ENCODE results near the gene CDK19.
"Not testable (repeated sequence)": the region's sequence is repeated elsewhere in the genome, so short reads cannot be mapped to it uniquely, and the experiment has no call there.

Gene CDK19

GRCh38 chr6:110813338-110814101 is 1.7 kb downstream of the CDK19 start:
- peak; percentile 36 for DNase-seq (ENCODE audit: low spot score)

GRCh38 chr6:110812719-110813118 is 2.5 kb downstream of the CDK19 start:
- DNase-seq (ENCODE audit: low spot score), result no peak

- DNase-seq (ENCODE audit: low spot score), result no peak
Observed at GRCh38 chr6:110810896-110811586, 4.2 kb downstream of the CDK19 start.

GRCh38 chr6:110809792-110810191 is 5.5 kb downstream of the CDK19 start:
- DNase-seq (ENCODE audit: low spot score), result no peak

- DNase-seq (ENCODE audit: low spot score), result not testable (repeated sequence)
Observed at GRCh38 chr6:110802175-110802574, 13.1 kb downstream of the CDK19 start.

- DNase-seq (ENCODE audit: low spot score), result no peak
Observed at GRCh38 chr6:110800839-110801196, 14.5 kb downstream of the CDK19 start.

- no peak for DNase-seq (ENCODE audit: low spot score)
Observed at GRCh38 chr6:110800196-110800838, 15.0 kb downstream of the CDK19 start.

GRCh38 chr6:110799655-110800054 is 15.6 kb downstream of the CDK19 start:
- no peak for DNase-seq (ENCODE audit: low spot score)

GRCh38 chr6:110799189-110799588 is 16.1 kb downstream of the CDK19 start:
- no peak for DNase-seq (ENCODE audit: low spot score)

GRCh38 chr6:110795271-110795670 is 20.0 kb downstream of the CDK19 start:
- no peak for DNase-seq (ENCODE audit: low spot score)

- no peak for DNase-seq (ENCODE audit: low spot score)
Observed at GRCh38 chr6:110786696-110787095, 28.6 kb downstream of the CDK19 start.

GRCh38 chr6:110786271-110786670 is 29.0 kb downstream of the CDK19 start:
- DNase-seq (ENCODE audit: low spot score), result no peak

- no peak for DNase-seq (ENCODE audit: low spot score)
Observed at GRCh38 chr6:110784610-110784979, 30.7 kb downstream of the CDK19 start.

GRCh38 chr6:110781522-110782214 is 33.6 kb downstream of the CDK19 start:
- no peak for DNase-seq (ENCODE audit: low spot score)

GRCh38 chr6:110778333-110778732 is 36.9 kb downstream of the CDK19 start:
- DNase-seq (ENCODE audit: low spot score), result no peak

GRCh38 chr6:110777636-110778035 is 37.6 kb downstream of the CDK19 start:
- DNase-seq (ENCODE audit: low spot score), result no peak

GRCh38 chr6:110776413-110776812 is 38.9 kb downstream of the CDK19 start:
- DNase-seq (ENCODE audit: low spot score), result no peak

- no peak for DNase-seq (ENCODE audit: low spot score)
Observed at GRCh38 chr6:110769923-110770322, 45.3 kb downstream of the CDK19 start.

- DNase-seq (ENCODE audit: low spot score), result no peak
Observed at GRCh38 chr6:110768057-110768456, 47.2 kb downstream of the CDK19 start.

GRCh38 chr6:110761371-110761770 is 53.9 kb downstream of the CDK19 start:
- DNase-seq (ENCODE audit: low spot score), result no peak

GRCh38 chr6:110760589-110760988 is 54.7 kb downstream of the CDK19 start:
- no peak for DNase-seq (ENCODE audit: low spot score)

- not testable (repeated sequence) for DNase-seq (ENCODE audit: low spot score)
Observed at GRCh38 chr6:110760098-110760497, 55.2 kb downstream of the CDK19 start.

- no peak for DNase-seq (ENCODE audit: low spot score)
Observed at GRCh38 chr6:110757926-110758325, 57.3 kb downstream of the CDK19 start.
